HG02885 (cell line): Measurements from ENCODE around the gene C10orf90.
"Not testable (repeated sequence)": the region's sequence is repeated elsewhere in the genome, so short reads cannot be mapped to it uniquely, and the experiment has no call there.

Source experiments
- ATAC-seq: cut with Tn5 transposase; IDR thresholded peaks from one replicate; pipeline ENCODE4 v1.9.1; 2021; ENCODE audit warnings: mild to moderate bottlenecking; ENCODE audit not compliant: unreplicated experiment, poor library complexity

Gene C10orf90

DNA sequence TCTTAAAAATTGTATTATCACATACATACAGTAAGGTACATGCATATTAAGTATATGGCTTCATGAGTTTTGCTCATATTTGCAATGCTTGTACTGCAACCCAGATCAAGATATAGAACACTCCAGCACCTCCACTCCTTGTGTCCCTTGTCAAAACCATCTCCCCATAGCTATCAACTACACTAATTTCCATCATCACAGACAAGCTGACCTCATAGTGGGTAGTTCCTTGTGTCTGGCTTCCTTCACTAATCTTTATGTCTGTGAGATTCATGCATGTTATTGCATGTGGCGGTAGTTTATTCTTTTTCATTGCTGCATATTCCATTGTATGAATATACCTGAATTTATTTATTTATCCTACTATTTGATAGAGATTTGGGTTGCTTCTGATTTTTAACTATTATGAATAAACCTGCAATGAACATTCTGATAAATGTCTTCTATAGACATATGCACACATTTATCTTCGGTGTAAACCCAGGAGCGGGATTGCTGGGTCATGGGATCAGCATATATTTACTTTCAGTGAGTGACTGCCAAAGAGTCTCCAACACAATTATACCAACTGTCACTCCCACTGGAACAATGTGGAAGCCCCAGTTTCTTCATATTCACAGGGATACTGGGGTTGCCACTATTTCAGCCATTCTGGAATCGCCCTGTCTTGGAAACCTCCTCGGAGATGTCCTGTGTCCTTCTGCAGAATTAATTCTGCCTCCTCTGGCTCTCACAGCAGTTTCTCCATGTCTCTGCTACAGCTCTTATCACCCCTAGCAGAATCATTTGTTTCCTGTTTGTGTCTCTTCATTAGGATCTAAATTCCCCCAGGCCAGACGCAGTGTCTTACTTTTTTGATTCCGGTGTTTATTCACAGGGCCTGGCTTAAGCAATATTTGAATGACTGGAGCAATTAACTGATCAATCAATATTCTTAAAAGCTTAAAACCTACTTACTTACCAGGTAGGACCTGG lies 267.5 kb downstream of the C10orf90 start:
- ATAC-seq: no peak

- ATAC-seq: no peak
Measured at GRCh38 chr10:126400641-126401040, 269.9 kb downstream of the C10orf90 start.

DNA sequence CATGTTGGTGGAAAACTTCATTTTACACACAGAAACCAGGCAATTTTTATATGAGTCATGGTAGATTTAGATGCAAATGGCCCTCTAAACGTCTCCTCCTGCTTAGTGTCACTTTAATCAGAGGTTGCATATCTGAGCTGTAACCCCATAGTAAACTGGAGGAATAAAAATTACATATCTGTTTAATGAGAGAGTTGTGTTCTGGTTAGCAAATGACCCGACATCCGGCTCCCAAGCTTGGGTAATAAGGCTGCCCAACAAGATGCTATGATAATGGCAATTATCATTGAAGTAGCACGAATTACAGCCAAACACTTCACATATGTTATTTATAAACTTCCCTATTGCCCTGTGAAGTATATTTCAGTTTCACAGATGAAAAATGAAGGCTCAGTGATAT lies 271.6 kb downstream of the C10orf90 start:
- ATAC-seq: no peak

GRCh38 chr10:126398383-126398743 lies 272.1 kb downstream of the C10orf90 start:
- no peak for ATAC-seq

- no peak for ATAC-seq
Measured at GRCh38 chr10:126397640-126398382, 272.7 kb downstream of the C10orf90 start.

GRCh38 chr10:126397156-126397555 lies 273.3 kb downstream of the C10orf90 start:
- ATAC-seq: no peak

- ATAC-seq: no peak
Measured at GRCh38 chr10:126394948-126395347, 275.5 kb downstream of the C10orf90 start.

DNA sequence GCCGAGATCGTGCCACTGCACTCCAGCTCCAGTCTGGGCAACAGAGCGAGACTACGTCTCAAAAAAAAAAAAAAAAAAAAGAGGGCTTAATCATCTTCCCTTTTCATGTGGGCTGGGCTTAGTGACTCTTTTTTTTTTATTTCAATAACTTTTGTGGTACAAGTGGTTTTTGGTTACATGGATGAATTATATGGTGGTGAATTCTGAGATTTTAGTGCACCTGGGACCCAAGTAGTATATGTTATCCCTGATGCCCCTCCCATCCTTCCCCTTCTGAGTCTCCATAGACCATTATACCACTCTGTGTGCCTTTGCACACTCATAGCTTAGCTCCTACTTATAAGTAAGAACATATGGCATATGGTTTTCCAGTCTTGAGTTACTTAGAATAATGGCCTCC lies 277.4 kb downstream of the C10orf90 start:
- ATAC-seq: no peak

- no peak for ATAC-seq
Measured at GRCh38 chr10:126392469-126392868, 278.0 kb downstream of the C10orf90 start.

GRCh38 chr10:126392068-126392467 lies 278.4 kb downstream of the C10orf90 start:
- no peak for ATAC-seq

- no peak for ATAC-seq
Measured at GRCh38 chr10:126391192-126391885, 279.2 kb downstream of the C10orf90 start.

- no peak for ATAC-seq
Measured at GRCh38 chr10:126390324-126390723, 280.2 kb downstream of the C10orf90 start.

DNA sequence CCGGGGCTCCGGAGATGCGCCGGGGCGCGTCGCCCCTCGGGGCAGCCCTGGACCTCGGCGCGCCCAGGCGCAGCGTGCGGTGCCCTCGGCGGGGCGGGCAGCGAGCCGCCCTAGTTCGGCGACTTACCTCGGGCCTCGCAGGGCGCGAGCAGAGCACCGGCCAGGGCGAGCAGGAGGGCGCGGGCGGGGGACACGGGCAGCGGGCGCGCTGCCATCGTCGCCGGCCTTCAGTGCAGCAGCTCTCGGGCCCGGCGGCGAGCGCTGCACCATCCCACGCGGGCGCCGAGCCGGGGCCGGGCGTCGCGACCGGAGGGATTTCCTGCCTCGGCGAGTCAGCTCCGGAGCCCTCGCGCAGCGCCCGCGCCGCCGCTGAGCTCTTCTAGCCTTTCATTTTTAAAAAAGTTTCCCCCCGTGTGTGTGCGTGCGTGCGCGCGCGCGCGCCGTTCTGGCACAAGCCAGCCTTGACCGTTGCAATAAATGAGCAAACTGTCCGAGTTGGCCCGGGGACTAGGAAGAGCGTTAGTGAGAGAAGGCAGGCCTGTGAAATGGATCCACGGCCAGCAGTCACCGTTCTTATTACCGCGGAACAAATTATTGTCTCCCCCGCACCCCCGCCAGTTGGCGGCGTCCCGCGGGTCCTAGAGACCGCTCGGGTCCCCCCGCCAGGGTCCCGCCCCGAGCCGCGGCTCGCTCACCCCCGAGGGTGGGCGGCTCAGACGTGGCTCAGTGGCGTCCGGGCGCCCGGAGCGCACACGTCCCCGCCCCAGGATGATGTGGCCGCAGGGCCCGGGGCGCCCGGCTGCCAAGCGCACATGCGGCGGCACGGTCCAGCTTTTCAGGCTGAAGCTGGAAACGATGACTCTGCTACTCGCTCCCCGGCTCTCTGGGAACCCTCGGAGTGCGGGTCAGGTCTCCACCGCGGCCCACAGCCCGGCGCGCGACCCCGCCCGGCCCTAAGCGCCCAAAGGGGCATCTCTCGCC lies 282.3 kb downstream of the C10orf90 start, which contains the start of gene ADAM12:
Gene ADAM12, minus strand, starts transcription at position 547 of the 981 bp plus-strand sequence. Its CDS starts 332 bp downstream, at position 215.
- no peak for ATAC-seq

- no peak for ATAC-seq
Measured at GRCh38 chr10:126387041-126387921, 283.2 kb downstream of the C10orf90 start.

GRCh38 chr10:126384269-126384873 lies 286.1 kb downstream of the C10orf90 start:
- no peak for ATAC-seq

DNA sequence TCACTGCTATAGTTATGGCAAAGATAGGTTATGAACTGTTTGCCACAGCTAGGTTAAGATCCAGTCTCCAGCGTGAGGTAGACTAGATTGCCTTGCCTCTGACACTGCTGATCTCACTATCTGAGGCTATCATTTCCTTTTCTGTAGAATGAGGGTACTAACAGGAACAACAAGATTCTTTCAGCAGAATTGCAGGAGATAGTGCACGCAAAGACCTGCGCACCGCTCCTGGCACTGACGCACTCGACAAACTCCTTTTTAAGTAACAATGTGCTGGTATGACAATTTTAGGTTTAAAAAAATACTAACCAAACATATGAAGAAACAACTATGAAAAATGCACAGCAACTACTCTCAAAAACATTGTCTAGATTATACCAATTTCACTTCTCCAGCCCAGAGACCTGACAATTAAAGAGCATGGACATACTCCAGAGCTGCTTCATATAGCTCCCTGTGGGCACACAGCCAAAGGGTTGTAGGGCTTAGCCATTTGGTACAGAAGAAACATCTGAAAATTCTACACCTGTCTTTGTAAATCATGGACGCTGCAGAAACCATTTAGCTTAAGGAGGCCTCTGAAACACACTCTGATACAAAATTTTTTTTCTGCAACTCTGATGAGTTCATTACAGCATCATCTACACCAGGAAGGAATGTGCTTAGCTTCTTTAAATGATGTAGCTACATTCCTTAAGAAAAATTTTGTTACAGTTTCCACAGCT lies 290.0 kb downstream of the C10orf90 start:
- no peak for ATAC-seq

DNA sequence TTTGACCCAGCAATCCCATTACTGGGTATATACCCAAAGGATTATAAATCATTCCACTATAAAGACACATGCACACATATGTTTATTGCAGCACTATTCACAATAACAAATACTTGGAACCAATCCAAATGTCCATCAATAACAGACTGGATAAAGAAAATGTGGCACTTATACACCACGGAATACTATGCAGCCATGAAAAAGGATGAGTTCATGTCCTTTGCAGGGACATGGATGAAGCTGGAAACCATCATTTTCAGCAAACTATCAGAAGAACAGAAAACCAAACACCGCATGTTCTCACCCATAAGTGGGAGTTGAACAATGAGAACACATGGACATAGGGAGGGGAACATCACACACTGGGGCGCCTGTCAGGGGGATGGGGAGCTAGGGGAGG lies 291.3 kb downstream of the C10orf90 start:
- ATAC-seq: not testable (repeated sequence)
